GM18498 (cell line): ENCODE data around the gene FER.

Experiments
- ATAC-seq: cut with Tn5 transposase; IDR thresholded peaks from one replicate; pipeline ENCODE4 v1.9.1; 2021; ENCODE audit warnings: mild to moderate bottlenecking, moderate library complexity; ENCODE audit not compliant: unreplicated experiment

The FER gene

GRCh38 chr5:109168151-109168550 lies 420.5 kb downstream of the FER start:
- no peak for ATAC-seq

- ATAC-seq = no peak
These were observed 423.1 kb downstream of the FER start for GRCh38 chr5:109170629-109171350.

GRCh38 chr5:109171437-109172073 lies 423.9 kb downstream of the FER start:
- peak; percentile 74 for ATAC-seq

GRCh38 chr5:109173036-109173794 lies 425.5 kb downstream of the FER start:
- ATAC-seq = no peak

- ATAC-seq = no peak
These were observed 429.5 kb downstream of the FER start for GRCh38 chr5:109177227-109177626.

GRCh38 chr5:109177782-109178181 lies 430.1 kb downstream of the FER start:
- no peak for ATAC-seq

GRCh38 chr5:109180668-109181067 lies 433.0 kb downstream of the FER start:
- no peak for ATAC-seq

GRCh38 chr5:109186759-109187158 lies 439.1 kb downstream of the FER start:
- no peak for ATAC-seq

GRCh38 chr5:109191153-109191558 lies 443.5 kb downstream of the FER start:
- peak; percentile 65 for ATAC-seq

GRCh38 chr5:109192027-109192426 lies 444.3 kb downstream of the FER start:
- ATAC-seq = no peak

GRCh38 chr5:109192555-109193281 lies 445.0 kb downstream of the FER start:
- ATAC-seq = no peak

- no peak for ATAC-seq
These were observed 448.0 kb downstream of the FER start for GRCh38 chr5:109195667-109196066.

GRCh38 chr5:109196087-109196822 lies 448.6 kb downstream of the FER start:
- no peak for ATAC-seq

GRCh38 chr5:109196823-109197160 lies 449.1 kb downstream of the FER start:
- no peak for ATAC-seq

- ATAC-seq = no peak
These were observed 451.6 kb downstream of the FER start for GRCh38 chr5:109199289-109199688.

GRCh38 chr5:109199799-109200620 lies 452.3 kb downstream of the FER start:
- ATAC-seq = no peak

- ATAC-seq = no peak
These were observed 467.3 kb downstream of the FER start for GRCh38 chr5:109215040-109215439.

GRCh38 chr5:109218818-109219217 lies 471.1 kb downstream of the FER start:
- no peak for ATAC-seq

- ATAC-seq = no peak
These were observed 475.8 kb downstream of the FER start for GRCh38 chr5:109223531-109223930.
